K562 (cell line): ENCODE results near the gene TRMT112. TPM values are rescaled to one million over a fixed set of nuclear protein-coding genes. Genes with fewer than 3 reads are reported as not detected.

Experiments used
- CHCHD3 ChIP-seq: fragments of 250-450 bp; sonication (Bioruptor Pico); IDR thresholded peaks from 2 replicates; pipeline ENCODE4 v2.1.2; 2022; ENCODE audit warnings: mild to moderate bottlenecking
- CREB1 ChIP-seq, 2 experiments: sonication (generic) in 1 of 2; formaldehyde crosslinking in 1 of 2; IDR thresholded peaks; 2 replicates each; pipeline versions ENCODE4 v1.6.1 to v1.8.0; 2012 to 2022; ENCODE audit warnings: inconsistent platforms in 1 of 2, mild to moderate bottlenecking in 1 of 2, missing genetic modification reagents in 1 of 2, moderate library complexity in 1 of 2
- GATAD2B ChIP-seq: fragments of 450-650 bp; IDR thresholded peaks from 2 replicates; pipeline ENCODE4 v1.6.1; 2017; ENCODE audit warnings: mild to moderate bottlenecking, borderline replicate concordance
- LCOR ChIP-seq: sonication (generic); formaldehyde crosslinking; IDR thresholded peaks from 2 replicates; pipeline ENCODE4 v1.8.0; 2022; ENCODE audit warnings: mild to moderate bottlenecking, missing genetic modification reagents
- MNT ChIP-seq, 2 experiments: fragments of 450-650 bp; conservative IDR thresholded peaks; 2 replicates each; pipeline ENCODE4 v1.6.1; 2017; ENCODE audit warnings: mild to moderate bottlenecking in 2 of 2, moderate library complexity in 2 of 2
- MYNN ChIP-seq, 2 experiments: sonication (generic); formaldehyde crosslinking in 1 of 2; IDR thresholded peaks; 2 replicates each; pipeline versions ENCODE4 v1.5.0 to v1.6.1; 2016 to 2020; ENCODE audit warnings: antibody characterized with exemption in 1 of 2, missing genetic modification reagents in 1 of 2
- NCOA4 ChIP-seq: fragments of 450-650 bp; IDR thresholded peaks from 2 replicates; pipeline ENCODE4 v1.6.1; 2018; ENCODE audit warnings: mild to moderate bottlenecking; ENCODE audit not compliant: partially characterized antibody
- NCOR1 ChIP-seq: fragments of 450-650 bp; IDR thresholded peaks from 2 replicates; pipeline ENCODE4 v1.6.1; 2016; ENCODE audit warnings: mild to moderate bottlenecking, moderate library complexity
- POLR2G ChIP-seq: fragments of 200-400 bp; formaldehyde crosslinking; IDR thresholded peaks from 2 replicates; pipeline ENCODE4 v1.6.1; 2017; ENCODE audit warnings: low read depth, mild to moderate bottlenecking, antibody characterized with exemption, low read length, moderate library complexity
- RAD21 ChIP-seq, 2 experiments: fragments of 250-450 bp in 1 of 2; fragments of 450-650 bp in 1 of 2; sonication (Bioruptor Pico) in 1 of 2; formaldehyde crosslinking in 1 of 2; IDR thresholded peaks in 1 of 2; conservative IDR thresholded peaks in 1 of 2; 2 replicates each; pipeline versions ENCODE4 v1.4.0 to v1.8.0; 2020 to 2022; ENCODE audit warnings: mild to moderate bottlenecking in 2 of 2, moderate library complexity in 1 of 2
- RB1 ChIP-seq: fragments of 450-650 bp; IDR thresholded peaks from 2 replicates; pipeline ENCODE4 v1.6.1; 2017; ENCODE audit warnings: low read depth, mild to moderate bottlenecking
- SAP30 ChIP-seq: fragments of 200-600 bp; sonication (generic); IDR thresholded peaks from 2 replicates; pipeline ENCODE4 v1.6.1; 2012; ENCODE audit warnings: borderline replicate concordance, low read depth, mild to moderate bottlenecking, moderate library complexity, low read length, control low read depth, inconsistent platforms; ENCODE audit not compliant: insufficient read depth, poor library complexity, severe bottlenecking
- SRF ChIP-seq, 2 experiments: fragments of 250-450, 450-650 bp in 1 of 2; sonication (Bioruptor Pico) in 1 of 2; sonication (generic) in 1 of 2; formaldehyde crosslinking; IDR thresholded peaks; 2 replicates each; pipeline versions ENCODE4 v1.5.0 to v1.5.1; 2020 to 2022; ENCODE audit warnings: mild to moderate bottlenecking in 1 of 2, missing genetic modification reagents in 1 of 2
- TEAD4 ChIP-seq, 2 experiments: sonication (generic) in 1 of 2; formaldehyde crosslinking in 1 of 2; IDR thresholded peaks; 2 replicates each; pipeline versions ENCODE4 v1.6.1 to v1.8.0; 2012 to 2022; ENCODE audit warnings: borderline replicate concordance in 1 of 2, inconsistent platforms in 1 of 2, low read length in 1 of 2, mild to moderate bottlenecking in 1 of 2, missing genetic modification reagents in 1 of 2
- ZKSCAN1 ChIP-seq: fragments of 150-350 bp; IDR thresholded peaks from 2 replicates; pipeline ENCODE4 v1.6.1; 2016; ENCODE audit warnings: low read depth, low read length
- ZNF263 ChIP-seq: sonication (generic); formaldehyde crosslinking; IDR thresholded peaks from 2 replicates; pipeline ENCODE4 v1.8.0; 2022; ENCODE audit warnings: mild to moderate bottlenecking, missing genetic modification reagents, borderline replicate concordance
- ZNF655 ChIP-seq: fragments of 250-450 bp; sonication (Bioruptor Pico); IDR thresholded peaks from 2 replicates; pipeline ENCODE4 v1.5.0; 2021
- ZNF717 ChIP-seq: fragments of 250-450 bp; sonication (Bioruptor Pico); IDR thresholded peaks from 2 replicates; pipeline ENCODE4 v1.5.0; 2021
- ZNF740 ChIP-seq, 3 experiments: fragments of 200-800 bp in 1 of 3; sonication (Bioruptor generic) in 1 of 3; sonication (generic) in 1 of 3; formaldehyde crosslinking in 1 of 3; IDR thresholded peaks; 2 replicates each; pipeline versions ENCODE4 v1.6.1 to v1.8.0; 2016 to 2022; ENCODE audit warnings: mild to moderate bottlenecking in 2 of 3, missing compliant biosample characterization in 2 of 3, missing genetic modification characterization in 2 of 3, missing genetic modification reagents in 1 of 3
- ZNF75A ChIP-seq: fragments of 450-650 bp; formaldehyde crosslinking; IDR thresholded peaks from 2 replicates; pipeline ENCODE4 v1.4.0; 2020; ENCODE audit warnings: mild to moderate bottlenecking
- polyA plus RNA-seq, 8 experiments: library from polyadenylated mRNA; depleted of rRNA in 4 of 8; stranded (reverse) in 5 of 8; unstranded in 3 of 8; fragments of >200 nt; fragmentation: Nextera tagmentation in 2 of 8; fragmentation: Illumina TruSeq in 1 of 8; extraction: Ambion mirVana in 2 of 8; extraction: Trizol in 1 of 8; gene quantifications; 2 replicates each; pipeline versions ENCODE4 v1.2.1 to v1.2.3, GENCODE V29; 2011 to 2014; ENCODE audit warnings: inconsistent platforms in 1 of 8, missing spikeins in 1 of 8
- total RNA-seq, 7 experiments: library from RNA; depleted of rRNA in 6 of 7; stranded (reverse); fragments of >200 nt in 6 of 7; fragmentation: Illumina TruSeq in 2 of 7; extraction: Trizol in 2 of 7; gene quantifications; 2 replicates each; pipeline versions ENCODE4 v1.2.1 to v1.2.3, GENCODE V29; 2011 to 2021; ENCODE audit warnings: low replicate concordance in 1 of 7

Gene TRMT112
- total and polyA plus RNA-seq, 9 of the 15 experiments (the other 6 are each of a cell fraction or from before 2014, with no cell fraction given): 162 to 444 (median 300) TPM

- TF ChIP-seq ZNF655 (CRISPR knock-in tag) (no peak), NCOR1 (no peak), RAD21 (CRISPR knock-in tag; conservative IDR thresholded peaks at IDR 0.05 in 1 of 2, IDR thresholded peaks at IDR 0.05 in 1 of 2) (peak; percentile 74 to 83), ZNF75A (CRISPR knock-in tag) (no peak), TEAD4 (IDR thresholded peaks at IDR 0.05; ENCODE audit: low read length) (no peak), TEAD4 (CRISPR knock-in tag; IDR thresholded peaks at IDR 0.05; ENCODE audit: borderline replicate concordance) (no peak), CHCHD3 (CRISPR knock-in tag) (no peak), RB1 (no peak), MNT (conservative IDR thresholded peaks at IDR 0.05) (no peak), CREB1 (IDR thresholded peaks at IDR 0.05) (0 out of 2 replicates have a peak, but pooled peaks have one; percentile 18), CREB1 (CRISPR knock-in tag; IDR thresholded peaks at IDR 0.05) (peak; percentile 64), POLR2G (no peak), GATAD2B (no peak), LCOR (CRISPR knock-in tag) (no peak), ZKSCAN1 (peak; percentile 98), ZNF717 (CRISPR knock-in tag) (no peak), MYNN (IDR thresholded peaks at IDR 0.05) (no peak), MYNN (CRISPR knock-in tag; IDR thresholded peaks at IDR 0.05) (no peak), NCOA4 (no peak), SAP30 (no peak), ZNF740 (CRISPR knock-in tag; IDR thresholded peaks at IDR 0.05) (peak; percentile 71), ZNF740 (tag; IDR thresholded peaks at IDR 0.05) (no peak), SRF (CRISPR knock-in tag; IDR thresholded peaks at IDR 0.05) (peak in 1 of 2 experiments; percentile 91; a peak in 1 of 4 replicates), ZNF263 (CRISPR knock-in tag) (peak; percentile 49; the same call in 1 of the 2 replicates)
Observed at GRCh38 chr11:64356498-64357411, 39.4 kb upstream of the TRMT112 start (continued).
